Measurements from ENCODE around the gene PTPRN2. TPM values are rescaled to one million over a fixed set of nuclear protein-coding genes. Genes with fewer than 3 reads are reported as not detected.

Gene PTPRN2
- total RNA-seq, 2 experiments from 2014 or later, result 0.70 TPM; not detected in 1

DNA sequence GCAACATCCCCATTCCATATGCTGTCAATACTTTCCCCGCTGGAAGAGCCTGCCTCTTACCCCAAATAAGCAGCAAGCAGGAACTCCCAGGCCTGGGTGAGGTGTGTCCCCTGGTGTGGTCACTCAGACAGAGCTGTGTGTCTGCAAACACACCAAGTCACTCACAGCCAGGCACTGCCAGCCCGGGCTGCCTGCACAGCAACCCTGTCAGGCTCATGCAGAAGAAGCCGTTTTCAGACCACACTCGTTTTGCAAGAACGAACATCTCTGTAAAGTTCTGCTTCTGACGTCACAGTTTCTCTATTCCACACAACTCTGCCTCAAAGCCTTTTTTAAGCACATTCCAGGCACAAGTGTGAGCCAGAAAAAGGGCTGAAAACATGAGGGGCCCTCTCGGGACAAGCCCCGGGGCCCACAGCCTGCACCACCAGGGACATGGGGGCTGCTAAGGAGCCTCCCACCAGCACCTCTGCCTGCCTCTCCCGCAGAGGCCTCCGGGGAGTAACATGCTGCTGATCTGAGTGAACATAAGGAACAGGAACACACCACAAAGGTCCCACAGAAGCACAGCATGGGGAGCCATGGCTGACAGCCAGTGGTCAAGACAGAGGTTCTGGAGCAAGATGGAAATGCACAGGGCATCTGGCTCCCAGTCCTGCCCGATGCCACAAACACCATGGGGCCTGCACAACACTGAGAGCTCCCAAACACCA, 11.4 kb downstream of the PTPRN2 start:
- no peaks in the 10 kb centered on the region for H3K36me3 ChIP-seq (ENCODE audit: insufficient read depth, low read length)

DNA sequence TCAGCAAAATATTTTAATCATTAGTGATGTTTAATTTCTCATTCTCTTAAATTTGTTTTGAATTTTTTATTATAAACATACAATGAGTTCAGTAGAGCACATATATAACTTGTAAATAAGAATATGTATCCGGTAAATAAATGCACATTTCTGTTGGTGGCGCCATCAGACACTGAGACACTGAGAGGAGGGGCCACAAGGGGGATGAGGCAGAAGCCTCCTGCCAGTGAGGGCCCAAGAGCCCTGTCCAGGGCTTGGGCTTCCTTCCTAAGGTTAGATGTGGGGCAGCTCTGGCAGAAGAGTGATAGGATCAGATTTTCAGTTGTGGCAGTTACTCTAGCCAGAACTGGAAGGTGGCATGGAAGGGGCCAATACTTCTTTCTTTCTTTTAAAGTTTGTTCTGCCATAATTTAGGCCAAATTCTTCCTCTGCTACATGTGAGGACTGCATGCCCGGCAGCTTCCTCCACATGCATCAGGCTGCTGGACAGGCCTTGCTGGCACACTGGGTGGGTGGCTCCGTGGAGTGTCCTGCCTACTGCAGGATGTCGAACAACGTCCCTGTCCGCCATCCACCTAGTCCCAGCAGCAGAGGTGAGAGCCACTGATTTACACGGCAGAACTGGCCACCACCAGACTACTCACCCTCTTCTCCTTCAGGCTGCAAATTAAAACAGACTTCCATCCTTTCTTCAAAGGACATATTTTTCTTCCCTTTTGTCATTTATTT, 13.2 kb downstream of the PTPRN2 start:
- no peak overlapping the region for H3K4me3 ChIP-seq (ENCODE audit: low read depth, low read length, poor library complexity, severe bottlenecking)
- H3K36me3 ChIP-seq (ENCODE audit: insufficient read depth, low read length), result no peaks in the 10 kb centered on the region
- peaks cover 3% of the 10 kb centered on the region; the same call in 1 of the 2 replicates for H3K9me3 ChIP-seq (ENCODE audit: low read length)
- no peak overlapping the region for H3K4me2 ChIP-seq (ENCODE audit: low read length)
- no peaks in the 10 kb centered on the region for H4K20me1 ChIP-seq (ENCODE audit: insufficient read depth, low read length)
- CTCF ChIA-PET (ENCODE audit: unreplicated experiment), result no interaction called here
- H3K27ac ChIP-seq (ENCODE audit: low read depth, low read length, poor library complexity, severe bottlenecking), result no peak overlapping the region
- H3K4me1 ChIP-seq (ENCODE audit: insufficient read depth, low read length, poor library complexity, severe bottlenecking), result no peaks in the 10 kb centered on the region
- BruUV-seq (replicated peaks), result no TSS peak
- intact Hi-C loops (cut with micrococcal nuclease; ENCODE audit: unreplicated experiment), result no loop called here
- POLR2A ChIA-PET, result no interaction called here
- no peak for TF ChIP-seq EZH2phosphoT487 (IDR thresholded peaks at IDR 0.05; ENCODE audit: borderline replicate concordance, low read depth, low read length)
- TF ChIP-seq, protein P1, sequence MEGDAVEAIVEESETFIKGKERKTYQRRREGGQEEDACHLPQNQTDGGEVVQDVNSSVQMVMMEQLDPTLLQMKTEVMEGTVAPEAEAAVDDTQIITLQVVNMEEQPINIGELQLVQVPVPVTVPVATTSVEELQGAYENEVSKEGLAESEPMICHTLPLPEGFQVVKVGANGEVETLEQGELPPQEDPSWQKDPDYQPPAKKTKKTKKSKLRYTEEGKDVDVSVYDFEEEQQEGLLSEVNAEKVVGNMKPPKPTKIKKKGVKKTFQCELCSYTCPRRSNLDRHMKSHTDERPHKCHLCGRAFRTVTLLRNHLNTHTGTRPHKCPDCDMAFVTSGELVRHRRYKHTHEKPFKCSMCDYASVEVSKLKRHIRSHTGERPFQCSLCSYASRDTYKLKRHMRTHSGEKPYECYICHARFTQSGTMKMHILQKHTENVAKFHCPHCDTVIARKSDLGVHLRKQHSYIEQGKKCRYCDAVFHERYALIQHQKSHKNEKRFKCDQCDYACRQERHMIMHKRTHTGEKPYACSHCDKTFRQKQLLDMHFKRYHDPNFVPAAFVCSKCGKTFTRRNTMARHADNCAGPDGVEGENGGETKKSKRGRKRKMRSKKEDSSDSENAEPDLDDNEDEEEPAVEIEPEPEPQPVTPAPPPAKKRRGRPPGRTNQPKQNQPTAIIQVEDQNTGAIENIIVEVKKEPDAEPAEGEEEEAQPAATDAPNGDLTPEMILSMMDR (conservative IDR thresholded peaks at IDR 0.05; ENCODE audit: low read length), result no peak
- DNase-seq (ENCODE audit: low spot score), result no peak
- no peaks in the 10 kb centered on the region for H3K9me2 ChIP-seq (ENCODE audit: insufficient read depth, low read length)
- no peak overlapping the region for H2AFZ ChIP-seq (ENCODE audit: low read length)
- H3K79me2 ChIP-seq (ENCODE audit: insufficient read depth, low read depth, low read length), result no peaks in the 10 kb centered on the region

More for the DNA sequence above, 11.4 kb downstream of the PTPRN2 start:
- POLR2A ChIA-PET, result no interaction called here
- no peak for TF ChIP-seq EZH2phosphoT487 (IDR thresholded peaks at IDR 0.05; ENCODE audit: borderline replicate concordance, low read depth, low read length)
- TF ChIP-seq, protein P1 (conservative IDR thresholded peaks at IDR 0.05; ENCODE audit: low read length), result no peak
- no peak overlapping the region for H3K4me3 ChIP-seq (ENCODE audit: low read depth, low read length, poor library complexity, severe bottlenecking)
- H3K9me2 ChIP-seq (ENCODE audit: insufficient read depth, low read length), result no peaks in the 10 kb centered on the region
- peaks cover 10% of the 10 kb centered on the region; the same call in 1 of the 2 replicates for H3K9me3 ChIP-seq (ENCODE audit: low read length)
- no peaks in the 10 kb centered on the region for H3K4me1 ChIP-seq (ENCODE audit: insufficient read depth, low read length, poor library complexity, severe bottlenecking)
- H3K27ac ChIP-seq (ENCODE audit: low read depth, low read length, poor library complexity, severe bottlenecking), result no peak overlapping the region
- no peak overlapping the region for H2AFZ ChIP-seq (ENCODE audit: low read length)
- H4K20me1 ChIP-seq (ENCODE audit: insufficient read depth, low read length), result no peaks in the 10 kb centered on the region
- intact Hi-C loops (cut with micrococcal nuclease; ENCODE audit: unreplicated experiment), result no loop called here
- no peak for DNase-seq (ENCODE audit: low spot score)
- BruUV-seq (replicated peaks), result no TSS peak
- no peak overlapping the region for H3K4me2 ChIP-seq (ENCODE audit: low read length)
- CTCF ChIA-PET (ENCODE audit: unreplicated experiment), result no interaction called here
- H3K79me2 ChIP-seq (ENCODE audit: insufficient read depth, low read depth, low read length), result no peaks in the 10 kb centered on the region

DNA sequence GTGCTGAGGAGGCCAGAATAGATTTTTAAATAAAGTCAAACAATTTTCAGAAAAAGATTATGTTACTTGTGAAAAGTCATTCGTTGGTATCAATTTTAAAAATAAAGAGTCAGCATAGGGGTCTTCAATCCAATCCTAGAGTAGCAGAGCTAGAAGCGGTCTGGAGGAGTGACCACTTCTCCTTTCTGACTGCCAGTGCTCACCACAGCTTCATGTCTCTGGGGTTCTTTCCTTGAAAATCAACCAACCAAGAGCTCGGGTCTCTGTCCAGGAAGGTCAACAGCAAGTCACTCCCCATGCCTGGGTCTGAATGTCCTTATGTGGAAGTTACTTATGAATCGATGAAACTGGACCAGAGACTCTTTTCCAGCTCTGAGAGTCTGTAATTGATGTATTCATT, 14.3 kb downstream of the PTPRN2 start:
- ChIA-PET CTCF (ENCODE audit: unreplicated experiment) (no interaction called here), POLR2A (no interaction called here)
- no peaks in the 10 kb centered on the region for H3K79me2 ChIP-seq (ENCODE audit: insufficient read depth, low read depth, low read length)
- H3K9me3 ChIP-seq (ENCODE audit: low read length), result no peaks in the 10 kb centered on the region
- no peaks in the 10 kb centered on the region for H3K36me3 ChIP-seq (ENCODE audit: insufficient read depth, low read length)
- H2AFZ ChIP-seq (ENCODE audit: low read length), result no peak overlapping the region
- H3K4me2 ChIP-seq (ENCODE audit: low read length), result no peak overlapping the region
- intact Hi-C loops (cut with micrococcal nuclease; ENCODE audit: unreplicated experiment), result no loop called here
- no peak for DNase-seq (ENCODE audit: low spot score)
- H4K20me1 ChIP-seq (ENCODE audit: insufficient read depth, low read length), result no peaks in the 10 kb centered on the region
- no peaks in the 10 kb centered on the region for H3K9me2 ChIP-seq (ENCODE audit: insufficient read depth, low read length)
- no peak overlapping the region for H3K27ac ChIP-seq (ENCODE audit: low read depth, low read length, poor library complexity, severe bottlenecking)
- no peaks in the 10 kb centered on the region for H3K4me1 ChIP-seq (ENCODE audit: insufficient read depth, low read length, poor library complexity, severe bottlenecking)
- BruUV-seq (replicated peaks), result no TSS peak
- no peak for TF ChIP-seq EZH2phosphoT487 (IDR thresholded peaks at IDR 0.05; ENCODE audit: borderline replicate concordance, low read depth, low read length)
- TF ChIP-seq, protein P1 (conservative IDR thresholded peaks at IDR 0.05; ENCODE audit: low read length), result no peak
- H3K4me3 ChIP-seq (ENCODE audit: low read depth, low read length, poor library complexity, severe bottlenecking), result no peak overlapping the region

Data from OCI-LY7 (cell line).